GM23248 (cell line): Measurements from ENCODE around the gene CCDC183.
"Not testable (repeated sequence)": the region's sequence is repeated elsewhere in the genome, so short reads cannot be mapped to it uniquely, and the experiment has no call there.

ENCODE experiments used
- EZH2 ChIP-seq: fragments of 200-600 bp; sonication (generic); IDR thresholded peaks from 2 replicates; pipeline ENCODE4 v1.6.1; 2018; ENCODE audit warnings: antibody characterized with exemption, mild to moderate bottlenecking; ENCODE audit not compliant: insufficient read depth, poor library complexity, severe bottlenecking
- EZH2phosphoT487 ChIP-seq: fragments of 200-600 bp; sonication (generic); IDR thresholded peaks from 2 replicates; pipeline ENCODE4 v1.6.1; 2018; ENCODE audit warnings: antibody characterized with exemption, moderate library complexity, mild to moderate bottlenecking, low read depth; ENCODE audit not compliant: insufficient read depth

GRCh38 chr9:136796775-136797347 is 723 bp downstream of the CCDC183 start:
- TF ChIP-seq EZH2, EZH2phosphoT487: not testable (repeated sequence)
